ENCODE results near the gene FSCN2.

DNA sequence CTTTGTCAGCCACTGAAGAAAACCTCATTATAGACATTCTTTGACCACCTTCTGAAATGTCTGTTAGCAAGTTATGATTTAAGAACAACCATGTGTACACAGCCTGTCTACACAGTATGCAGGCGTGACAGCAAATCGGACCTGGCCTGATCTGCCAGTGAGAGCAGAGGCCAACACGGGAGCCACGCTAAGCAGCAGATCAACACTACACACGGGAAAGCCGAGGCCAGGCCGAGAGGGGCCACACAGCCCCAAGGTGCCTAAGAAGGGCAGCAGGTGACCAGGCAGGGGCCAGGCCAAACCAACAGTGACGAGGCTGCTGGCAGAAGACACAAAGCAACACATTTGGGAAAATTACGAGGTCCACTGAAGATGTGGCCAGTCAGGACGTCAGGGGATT lies 40.2 kb downstream of the FSCN2 start:
- TF ChIP-seq POLR2A (IDR thresholded peaks at IDR 0.05) = no peak
- no peak for TF ChIP-seq POLR2AphosphoS5 (IDR thresholded peaks at IDR 0.05; ENCODE audit: insufficient read depth in 1 of 2, low read depth in 1 of 2)
